ENCODE data around the gene SNAP29. TPM values are rescaled to one million over a fixed set of nuclear protein-coding genes. Genes with fewer than 3 reads are reported as not detected.

The SNAP29 gene
- total RNA-seq, 2 experiments from 2014 or later = 20.0 to 22.6 TPM

- TF ChIP-seq CTCF (IDR thresholded peaks at IDR 0.05) = no peak
- no peaks in the 10 kb centered on the region for H3K4me1 Mint-ChIP-seq (ENCODE audit: low read depth)
- ChIA-PET POLR2A (no interaction called here), CTCF (no interaction called here)
- no peak overlapping the region for H3K4me3 Mint-ChIP-seq
- intact Hi-C loops (cut with micrococcal nuclease) = no loop called here
- H3K27ac Mint-ChIP-seq = no peak overlapping the region
- DNase-seq (no peak), ATAC-seq (no peak)
- no peaks in the 10 kb centered on the region for H3K9me3 Mint-ChIP-seq
- no peaks in the 10 kb centered on the region for H3K27me3 Mint-ChIP-seq
- peaks cover 5% of the 10 kb centered on the region for H3K36me3 Mint-ChIP-seq (ENCODE audit: low read depth)
Measured at GRCh38 chr22:20873214-20873613, 14.4 kb downstream of the SNAP29 start.

GRCh38 chr22:20875296-20875695 is 16.5 kb downstream of the SNAP29 start:
- Mint-ChIP-seq H3K9me3 (no peaks in the 10 kb centered on the region), H3K27ac (no peak overlapping the region), H3K4me1 (ENCODE audit: low read depth) (no peaks in the 10 kb centered on the region), H3K36me3 (ENCODE audit: low read depth) (peaks cover 5% of the 10 kb centered on the region), H3K4me3 (no peak overlapping the region), H3K27me3 (no peaks in the 10 kb centered on the region)
- no peak for DNase-seq
- no peak for ATAC-seq
- ChIA-PET CTCF (interaction anchor here (1.0 kb wide), 1 partner anchor 11 kb away, joined by 4 read pairs; no protein-coding TSS in a partner anchor), POLR2A (no interaction called here)
- intact Hi-C loops (cut with micrococcal nuclease) = no loop called here
- no peak for TF ChIP-seq CTCF (IDR thresholded peaks at IDR 0.05)

GRCh38 chr22:20877715-20878114 is 18.9 kb downstream of the SNAP29 start:
- Mint-ChIP-seq H3K4me3 (no peak overlapping the region), H3K27ac (no peak overlapping the region), H3K4me1 (ENCODE audit: low read depth) (no peaks in the 10 kb centered on the region), H3K9me3 (no peaks in the 10 kb centered on the region), H3K27me3 (no peaks in the 10 kb centered on the region), H3K36me3 (ENCODE audit: low read depth) (peaks cover 4% of the 10 kb centered on the region)
- POLR2A ChIA-PET = interaction anchor here (0.6 kb wide), 1 partner anchor 76 kb away, joined by 3 read pairs; no protein-coding TSS in a partner anchor
- CTCF ChIA-PET = interaction anchor here (1.2 kb wide), 1 partner anchor 26 kb away, joined by 3 read pairs; no protein-coding TSS in a partner anchor
- TF ChIP-seq CTCF (IDR thresholded peaks at IDR 0.05) = no peak
- no peak for DNase-seq
- intact Hi-C loops (cut with micrococcal nuclease) = no loop called here
- ATAC-seq = no peak

GRCh38 chr22:20881231-20881630 is 22.4 kb downstream of the SNAP29 start:
- intact Hi-C loops (cut with micrococcal nuclease) = no loop called here
- Mint-ChIP-seq H3K27me3 (no peaks in the 10 kb centered on the region), H3K27ac (no peak overlapping the region), H3K4me3 (no peak overlapping the region), H3K9me3 (no peaks in the 10 kb centered on the region), H3K36me3 (ENCODE audit: low read depth) (peaks cover 5% of the 10 kb centered on the region), H3K4me1 (ENCODE audit: low read depth) (no peaks in the 10 kb centered on the region)
- ChIA-PET POLR2A (no interaction called here), CTCF (no interaction called here)
- no peak for TF ChIP-seq CTCF (IDR thresholded peaks at IDR 0.05)
- no peak for ATAC-seq
- no peak for DNase-seq

- intact Hi-C loops (cut with micrococcal nuclease) = no loop called here
- H3K9me3 Mint-ChIP-seq = no peaks in the 10 kb centered on the region
- H3K27ac Mint-ChIP-seq = no peak overlapping the region
- no peaks in the 10 kb centered on the region for H3K27me3 Mint-ChIP-seq
- no peaks in the 10 kb centered on the region for H3K4me1 Mint-ChIP-seq (ENCODE audit: low read depth)
- H3K4me3 Mint-ChIP-seq = no peak overlapping the region
- ATAC-seq (no peak), DNase-seq (no peak)
- peaks cover 5% of the 10 kb centered on the region for H3K36me3 Mint-ChIP-seq (ENCODE audit: low read depth)
- ChIA-PET POLR2A (no interaction called here), CTCF (no interaction called here)
- no peak for TF ChIP-seq CTCF (IDR thresholded peaks at IDR 0.05)
Measured at GRCh38 chr22:20881869-20882815, 23.3 kb downstream of the SNAP29 start.
